CD4-positive, alpha-beta T cell treated with Interleukin-4 for 1 hour (primary cell): Measurements from ENCODE around the gene SCG3.

Experiments
- DNase-seq, 2 donors: peaks; one replicate each; pipeline ENCODE4 v3.0.0-alpha.2; 2020 to 2022

The SCG3 gene

DNA sequence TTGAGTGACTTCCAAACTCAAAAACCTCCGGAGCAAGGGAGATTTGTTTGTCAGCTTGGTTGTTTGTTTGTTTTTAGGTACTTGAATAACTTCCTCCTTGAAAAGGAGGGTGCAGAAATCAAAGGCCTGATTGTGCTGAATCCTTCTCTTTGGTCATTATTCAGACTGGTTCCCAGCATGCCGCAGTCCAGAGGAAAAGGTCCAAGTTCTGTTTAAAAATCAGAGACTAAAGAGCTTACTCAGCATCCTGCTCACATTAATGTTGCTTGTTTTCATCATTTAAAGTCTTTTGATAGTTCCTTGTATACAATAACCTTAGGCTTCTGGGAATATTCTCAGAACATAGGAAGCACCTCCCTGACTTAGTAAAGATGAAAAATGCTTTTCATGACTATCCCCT is 982 bp upstream of the SCG3 start:
- DNase-seq: no peak

DNA sequence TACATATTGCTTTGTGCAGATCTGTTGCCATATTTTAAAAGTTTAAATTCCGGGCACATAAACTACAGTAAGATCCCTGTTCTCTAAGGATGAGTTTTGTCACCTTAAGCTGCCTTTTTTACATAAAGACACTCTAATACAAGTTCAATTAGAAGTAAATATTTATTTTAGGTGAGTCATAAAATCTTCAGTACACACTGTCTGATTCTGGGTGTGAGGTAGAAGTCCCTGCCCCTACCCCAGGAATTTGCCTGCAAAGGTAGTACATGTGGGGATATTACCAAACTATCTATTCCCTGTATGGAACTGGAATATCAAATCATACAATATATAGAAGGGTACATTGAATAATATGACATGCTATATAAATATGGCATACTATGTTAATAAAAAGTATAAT is 6.3 kb downstream of the SCG3 start:
- DNase-seq: no peak

DNA sequence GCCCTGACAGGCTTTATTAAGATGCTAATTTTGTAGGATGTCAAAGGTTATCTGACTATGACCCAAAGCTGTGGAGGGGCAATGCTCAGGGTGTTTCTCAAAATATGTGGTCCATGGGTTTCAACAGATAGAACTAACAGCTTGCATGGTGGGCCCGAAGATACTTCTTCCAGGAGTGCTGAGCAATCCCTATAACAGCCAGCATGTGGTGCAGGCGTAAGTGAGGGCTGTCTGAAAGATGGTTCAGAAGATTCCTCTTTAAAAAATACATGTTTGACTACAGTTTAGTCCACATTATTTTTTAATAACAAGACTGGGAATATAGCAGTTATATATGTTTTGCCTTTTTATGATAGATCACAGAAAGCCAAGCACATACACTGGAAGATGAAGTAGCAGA is 7.6 kb downstream of the SCG3 start:
- DNase-seq: peak in 1 of 2 donors; percentile 4

DNA sequence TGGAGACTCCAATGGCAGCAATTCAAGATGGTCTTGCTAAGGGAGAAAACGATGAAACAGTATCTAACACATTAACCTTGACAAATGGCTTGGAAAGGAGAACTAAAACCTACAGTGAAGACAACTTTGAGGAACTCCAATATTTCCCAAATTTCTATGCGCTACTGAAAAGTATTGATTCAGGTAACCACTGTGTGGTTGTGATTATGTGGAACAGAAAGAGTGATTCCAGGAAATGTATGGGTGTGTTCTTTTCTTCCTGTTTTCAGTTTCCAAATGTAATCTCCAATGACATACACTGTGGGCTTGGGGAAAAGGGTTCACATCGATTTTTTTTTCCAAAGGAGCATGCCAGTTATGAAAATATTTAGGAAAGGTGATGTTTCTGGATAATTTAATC is 10.9 kb downstream of the SCG3 start:
- peak in 1 of 2 donors; percentile 7 for DNase-seq

DNA sequence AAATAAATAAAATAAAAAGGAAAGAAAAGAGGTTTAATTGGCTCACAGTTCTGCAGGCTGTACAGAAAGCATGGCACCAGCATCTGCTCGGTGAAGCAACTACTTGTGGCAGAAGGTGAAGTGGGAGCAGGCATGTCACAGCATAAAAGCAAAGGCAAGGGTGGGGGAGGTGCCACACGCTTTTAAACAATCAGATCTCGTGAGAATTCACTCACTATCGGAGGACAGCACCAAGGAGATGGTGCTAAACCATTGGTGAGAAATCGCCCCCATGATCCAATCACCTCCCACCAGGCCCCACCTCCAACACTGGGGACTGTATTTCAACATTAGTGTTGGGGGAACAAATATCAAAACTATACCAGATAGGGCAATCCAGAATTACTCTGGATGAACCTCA is 15.3 kb downstream of the SCG3 start:
- no peak for DNase-seq

DNA sequence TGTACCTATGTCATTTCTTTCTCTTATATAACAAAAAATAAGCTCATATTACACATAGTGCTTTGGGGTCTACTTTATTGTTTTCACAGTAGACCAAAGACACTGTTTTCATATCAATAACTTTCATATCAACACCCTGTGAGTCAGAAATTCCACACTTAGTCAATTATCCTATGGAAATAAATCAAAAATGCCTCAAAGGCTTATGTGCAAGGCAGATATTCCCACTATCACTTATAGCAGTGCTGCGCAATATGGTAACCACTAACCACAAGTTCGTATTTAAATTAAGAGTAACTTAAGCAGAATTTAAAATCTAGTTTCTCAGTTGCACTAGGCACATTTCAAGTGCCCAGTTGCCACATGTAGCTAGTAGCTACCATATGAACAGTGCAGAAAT is 15.9 kb downstream of the SCG3 start:
- no peak for DNase-seq

DNA sequence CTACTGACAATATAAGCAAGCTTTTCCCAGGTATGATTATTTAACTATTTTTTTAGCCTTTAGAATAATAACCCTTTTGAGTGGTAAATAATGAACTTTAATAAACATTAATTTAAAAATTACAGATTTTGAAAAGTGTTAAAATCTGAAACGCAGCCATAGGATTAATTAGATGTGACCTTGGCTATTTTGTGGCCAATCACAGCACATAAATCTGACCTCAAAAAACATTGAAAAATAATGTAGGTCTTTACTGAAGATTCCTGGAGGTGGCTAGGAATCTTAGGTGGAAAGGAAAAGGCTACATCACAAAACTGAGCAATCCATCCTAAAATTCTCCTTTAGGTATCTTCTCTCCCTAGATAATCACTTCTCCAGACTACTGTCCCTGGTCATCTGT is 18.1 kb downstream of the SCG3 start:
- no peak for DNase-seq

DNA sequence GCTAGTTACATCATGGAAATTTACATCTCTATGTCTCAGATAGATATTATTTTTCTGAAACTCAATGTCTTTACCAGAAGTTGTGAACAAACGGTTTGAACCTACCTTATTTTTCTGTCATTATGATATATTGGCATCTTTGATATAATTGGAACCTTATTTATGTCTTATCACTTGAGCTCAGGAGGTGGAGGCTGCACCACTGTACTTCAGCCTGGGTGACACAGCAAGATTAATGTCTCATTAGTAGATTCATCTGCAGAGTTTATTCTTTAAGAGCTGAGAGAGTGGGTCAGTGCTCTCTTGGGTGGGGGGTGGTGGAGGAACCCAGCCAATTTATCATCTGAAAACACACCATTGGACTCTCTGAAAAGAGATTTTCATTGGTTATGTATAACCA is 21.4 kb downstream of the SCG3 start:
- no peak for DNase-seq

DNA sequence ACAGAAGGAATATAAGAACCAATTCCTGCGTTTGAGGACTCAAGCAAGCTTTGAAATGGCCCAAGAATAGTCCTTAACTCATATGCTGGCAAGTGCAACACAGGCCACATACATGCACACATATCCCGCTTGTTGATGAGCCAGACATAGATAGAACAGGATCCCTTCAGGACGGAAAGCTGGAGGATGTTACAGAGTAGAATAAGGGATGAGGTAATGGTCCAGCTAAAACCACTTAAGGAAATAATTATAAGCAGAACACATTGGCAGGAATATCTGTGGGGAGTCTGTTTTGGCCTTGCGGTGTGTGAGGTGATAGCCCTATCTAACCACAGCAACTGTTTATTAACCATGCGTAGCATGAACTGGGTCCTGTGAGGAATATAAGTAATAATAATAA is 25.0 kb downstream of the SCG3 start:
- no peak for DNase-seq

DNA sequence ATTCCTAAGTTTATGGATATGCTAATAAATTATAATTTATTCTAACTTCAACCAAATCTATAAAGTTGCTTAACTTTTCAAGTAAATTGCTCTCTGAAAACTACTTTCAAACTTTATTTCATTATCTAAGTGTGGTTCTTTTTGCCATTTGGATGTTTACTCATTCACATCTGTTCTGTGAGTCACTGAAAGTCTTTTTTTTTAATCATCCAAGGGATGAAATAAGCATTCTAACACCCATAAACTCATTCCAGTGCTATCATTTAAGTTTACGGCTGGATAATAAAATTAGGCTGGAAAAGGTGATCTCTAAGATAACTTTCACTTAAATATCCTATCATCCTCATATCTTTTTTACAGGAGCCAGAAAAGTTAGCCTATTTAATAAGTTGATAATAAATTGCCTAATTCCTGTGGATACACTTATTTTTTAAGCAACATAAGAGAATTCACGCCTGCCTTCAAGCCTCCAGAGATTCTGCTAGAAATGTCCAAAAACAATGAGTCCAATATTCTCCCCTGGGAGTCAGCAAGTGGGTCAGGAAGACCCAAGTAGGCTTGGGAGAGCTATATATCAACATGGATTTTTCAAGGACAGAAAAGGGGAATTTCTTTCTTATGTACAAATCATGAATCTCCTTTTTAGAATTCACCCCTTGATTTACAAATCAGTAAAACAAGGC is 25.8 kb downstream of the SCG3 start:
- no peak for DNase-seq

DNA sequence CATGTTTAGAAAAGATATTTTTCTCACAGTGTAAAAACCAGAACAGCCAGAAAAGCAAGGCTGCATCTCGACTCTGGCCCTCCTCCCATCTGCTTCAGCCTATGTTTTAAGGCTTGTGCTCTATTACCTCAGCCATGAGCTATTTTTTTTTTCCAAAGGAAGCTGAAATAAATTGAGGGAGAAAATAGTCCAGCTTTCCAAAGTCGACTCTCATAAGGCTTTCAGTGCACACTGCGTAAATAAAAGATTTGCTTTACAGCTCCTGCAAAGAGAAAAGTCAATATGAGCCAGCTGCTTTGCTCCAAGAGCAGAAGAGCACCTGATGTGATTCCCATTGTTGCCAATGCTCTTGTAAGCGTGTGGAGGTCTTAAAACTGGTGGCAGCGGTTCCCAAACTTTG is 26.7 kb downstream of the SCG3 start:
- DNase-seq: no peak

DNA sequence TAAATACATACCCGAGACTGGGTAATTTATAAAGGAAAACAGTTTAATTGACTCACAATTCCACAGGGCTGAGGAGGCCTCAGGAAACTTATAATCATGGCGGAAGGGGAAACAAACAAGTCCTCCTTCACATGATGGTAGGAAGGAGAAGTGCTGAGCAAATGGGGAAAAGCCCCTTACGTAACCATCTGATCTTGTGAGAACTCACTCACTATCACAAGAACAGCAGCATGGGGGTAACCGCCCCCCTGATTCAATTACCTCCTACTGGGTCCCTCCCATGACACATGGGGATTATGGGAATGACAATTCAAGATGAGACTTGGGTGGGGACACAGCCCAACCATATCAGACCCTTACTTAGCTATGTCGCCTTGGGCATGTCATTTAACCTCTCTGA is 27.7 kb downstream of the SCG3 start:
- no peak for DNase-seq

DNA sequence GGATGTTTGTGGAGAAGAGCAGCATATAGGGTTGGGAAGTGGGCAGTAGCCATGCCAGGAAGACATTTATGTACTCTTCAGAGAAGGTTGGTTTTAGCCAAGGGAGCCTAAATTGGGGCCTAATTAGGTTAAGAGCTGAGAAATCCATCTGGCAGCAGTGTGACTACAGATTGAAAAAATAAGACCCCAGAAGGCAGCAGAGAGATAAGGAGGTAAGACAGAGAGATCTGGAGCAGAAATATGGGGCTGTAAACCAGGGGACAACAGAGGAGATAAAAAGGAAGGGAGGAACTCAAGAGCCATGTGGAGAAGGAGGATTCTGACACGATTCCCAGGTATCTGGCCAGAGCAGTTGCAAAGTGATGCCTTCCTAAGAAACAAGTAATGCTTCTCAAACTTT is 32.9 kb downstream of the SCG3 start:
- DNase-seq: no peak

DNA sequence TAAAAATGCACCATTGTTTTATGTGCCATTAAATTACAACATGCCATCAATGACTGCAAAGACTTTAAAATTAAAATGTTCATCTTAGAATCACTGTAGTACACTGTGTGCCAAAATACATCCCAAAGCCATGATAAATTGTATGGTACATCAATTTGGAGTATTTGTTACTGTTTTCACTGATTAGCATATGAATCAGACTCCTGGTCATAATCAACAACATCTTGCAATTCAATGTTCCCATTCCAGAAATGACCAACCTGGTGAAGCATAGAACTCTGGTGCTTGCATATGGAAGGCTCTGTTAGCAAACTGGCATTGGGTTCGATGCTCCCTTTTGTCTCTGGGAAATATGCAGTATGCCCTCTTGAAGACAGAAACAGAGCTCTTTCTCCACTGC is 33.6 kb downstream of the SCG3 start:
- DNase-seq: no peak

DNA sequence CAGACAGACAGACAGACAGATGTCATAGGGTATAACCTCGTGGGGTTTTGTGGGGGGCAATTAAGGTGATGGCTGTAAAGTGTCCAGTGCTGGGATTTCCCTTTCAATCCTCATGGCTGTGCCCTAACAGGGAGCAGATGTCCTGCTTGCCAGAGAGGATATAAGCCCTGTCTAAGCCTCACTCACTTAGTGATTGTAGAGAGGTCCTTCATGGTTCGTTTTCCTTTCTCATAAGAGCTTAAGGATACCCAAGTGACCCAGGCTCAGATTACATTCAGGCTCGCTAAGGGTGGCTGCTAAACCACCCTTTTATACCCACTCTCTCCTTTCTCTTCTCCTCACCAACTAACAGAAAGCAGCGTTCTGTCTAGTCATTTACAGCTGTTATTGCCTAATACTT is 36.9 kb downstream of the SCG3 start:
- no peak for DNase-seq

DNA sequence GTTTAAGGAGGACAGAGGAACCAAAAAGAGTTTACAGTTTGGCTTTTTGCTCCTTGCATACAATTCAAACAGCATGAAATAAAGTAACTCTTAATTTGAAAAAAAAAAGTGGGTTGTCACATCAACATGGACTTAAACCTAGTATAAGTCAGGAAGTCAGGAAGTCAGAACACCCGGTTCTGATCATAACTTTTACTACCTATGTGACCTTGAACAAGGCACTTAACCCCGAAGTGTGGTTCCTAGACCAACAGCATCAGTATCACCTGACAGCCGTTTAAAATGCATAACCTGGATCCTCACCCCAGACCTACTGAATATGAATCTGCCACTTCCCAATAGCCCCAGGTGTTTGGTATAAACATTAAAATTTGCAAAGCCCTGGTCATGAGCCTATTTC is 37.4 kb downstream of the SCG3 start:
- DNase-seq: no peak

DNA sequence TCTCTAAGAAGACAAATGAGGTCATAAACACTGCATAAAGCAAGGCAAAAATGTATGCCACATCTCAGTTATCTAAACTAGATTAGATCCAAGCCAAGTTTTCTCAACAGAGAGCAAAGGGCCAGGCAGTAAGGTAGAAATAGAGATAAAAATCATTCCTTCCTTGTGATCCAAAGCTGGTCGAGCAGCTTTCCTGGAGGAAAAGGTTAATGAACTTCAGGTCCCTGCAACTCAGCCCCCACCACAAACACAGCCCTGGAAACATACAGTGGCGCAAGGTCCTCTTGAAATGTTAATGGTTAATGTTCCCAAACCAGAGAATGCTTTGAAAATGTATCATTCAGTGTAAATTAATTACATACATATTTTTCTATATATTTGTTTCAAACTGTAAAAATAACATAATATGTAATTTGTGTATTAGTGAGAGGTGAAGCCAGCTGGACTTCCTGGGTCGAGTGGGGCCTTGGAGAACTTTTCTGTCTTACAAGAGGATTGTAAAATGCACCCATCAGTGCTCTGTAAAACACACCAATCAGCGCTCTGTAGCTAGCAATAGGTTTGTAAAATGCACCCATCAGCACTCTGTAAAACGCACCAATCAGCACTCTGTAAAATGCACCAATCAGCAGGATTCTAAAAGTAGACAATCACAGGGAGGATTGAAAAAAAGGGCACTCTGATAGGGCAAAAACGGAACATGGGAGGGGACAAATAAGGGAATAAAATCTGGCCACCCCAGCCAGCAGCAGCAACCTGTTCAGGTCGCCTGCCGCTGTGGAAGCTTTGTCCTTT is 39.1 kb downstream of the SCG3 start:
- no peak for DNase-seq

DNA sequence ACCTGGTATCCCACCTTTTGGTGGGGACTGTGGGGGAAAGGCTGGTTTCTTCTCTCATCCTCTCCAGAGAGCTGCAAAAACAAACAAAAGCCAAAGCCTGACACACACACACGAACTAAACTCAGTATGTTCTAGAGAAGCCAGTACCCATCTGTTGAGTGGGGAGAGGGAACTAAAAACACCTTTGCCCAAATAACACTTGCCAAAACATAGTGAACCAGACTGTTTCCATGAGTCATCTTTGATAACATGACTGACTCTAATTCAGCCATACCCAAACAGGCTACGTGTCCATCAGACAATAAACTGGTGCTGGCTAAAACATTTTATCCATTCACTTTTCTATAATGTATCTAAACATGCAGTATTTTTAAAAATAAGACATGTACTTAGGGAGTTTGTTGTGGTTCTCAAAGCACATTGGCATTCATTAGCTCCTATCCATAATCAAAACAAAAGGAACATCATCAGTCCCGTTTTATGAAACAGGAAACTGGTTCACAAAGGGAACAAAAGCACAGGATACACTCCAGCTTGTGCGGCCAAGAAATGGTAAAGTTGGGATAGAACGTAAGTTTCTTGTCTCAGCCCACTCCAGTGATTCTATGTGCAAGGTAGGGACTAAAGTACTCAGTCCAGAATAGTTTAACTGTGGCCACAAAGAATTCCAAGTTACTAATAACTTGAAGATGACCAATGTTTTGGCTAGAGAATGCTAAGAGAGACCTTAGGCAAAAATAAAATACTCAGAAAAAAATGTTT is 40.1 kb downstream of the SCG3 start:
- no peak for DNase-seq

DNA sequence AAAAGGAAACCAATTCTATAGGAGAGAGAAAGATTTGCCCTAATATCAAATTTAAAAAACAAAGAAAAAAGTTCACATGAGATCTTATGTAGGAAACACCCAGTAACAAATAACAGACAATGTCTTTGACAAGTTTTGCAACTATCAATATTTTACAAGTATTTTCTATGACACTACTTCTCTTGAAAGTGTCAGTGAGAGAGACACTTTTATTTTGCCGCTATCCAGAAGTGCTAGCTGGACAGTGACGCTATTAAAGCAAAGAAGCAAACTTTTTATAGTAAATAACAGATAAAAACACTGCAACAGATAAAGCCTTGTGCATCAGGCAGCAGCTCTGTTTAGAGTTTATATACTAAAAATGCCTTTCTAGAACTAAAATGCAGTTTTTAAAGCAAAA is 42.9 kb downstream of the SCG3 start:
- DNase-seq: no peak

DNA sequence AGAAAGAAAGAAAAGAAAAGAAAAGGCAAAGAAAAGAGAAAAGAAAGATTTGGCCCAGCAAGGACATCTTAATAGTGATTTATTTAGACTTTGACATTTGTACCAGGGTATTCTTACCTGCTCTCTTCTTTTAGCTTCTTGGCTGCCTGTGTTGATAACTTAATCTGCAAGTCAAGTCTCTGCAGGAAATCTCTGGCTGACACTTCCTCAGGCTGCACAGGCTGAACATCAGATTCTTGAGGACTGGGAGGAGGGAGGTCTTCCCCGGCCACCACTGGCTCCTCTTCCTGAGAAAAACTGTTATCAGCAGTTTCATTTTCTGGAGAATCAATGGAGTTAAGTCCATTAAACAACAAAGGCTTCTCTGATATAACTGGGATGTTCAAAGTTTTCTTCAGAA is 43.4 kb downstream of the SCG3 start:
- DNase-seq: peak in 1 of 2 donors; percentile 23

DNA sequence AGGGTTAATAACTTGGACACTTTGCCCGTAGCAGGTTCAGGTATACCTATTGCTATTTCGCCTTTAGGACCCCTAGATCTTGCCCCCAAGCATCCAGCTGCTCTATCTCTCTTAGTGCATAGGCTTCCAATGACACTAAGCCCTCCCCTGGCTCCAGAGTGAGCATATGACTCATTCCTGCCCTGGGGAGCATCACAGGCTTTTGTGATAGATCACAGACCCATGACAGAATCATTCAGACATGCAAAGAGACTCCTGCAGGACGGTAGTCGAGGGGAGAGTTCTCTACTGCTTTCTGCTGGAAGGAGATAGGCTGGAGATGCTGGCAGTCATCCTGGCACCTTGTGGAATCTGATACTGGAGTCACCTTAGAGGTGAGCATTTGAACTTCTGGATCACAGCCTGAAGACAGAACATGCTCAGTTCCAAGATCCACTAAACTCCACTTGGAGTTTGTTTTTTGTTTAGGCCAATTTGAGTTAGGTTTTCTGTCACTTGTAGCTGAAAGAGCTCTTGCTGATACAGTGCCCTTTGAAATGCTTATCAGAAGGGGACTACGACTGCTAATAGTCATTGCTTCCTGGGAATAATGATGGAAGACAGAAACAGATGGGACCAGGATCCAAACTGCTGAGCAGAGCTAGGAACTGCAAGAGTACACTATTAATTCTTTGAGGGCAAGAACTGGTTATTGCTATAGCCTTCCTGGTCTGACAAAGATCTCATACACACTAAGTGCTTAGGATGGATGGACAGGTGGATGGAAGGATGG is 45.2 kb downstream of the SCG3 start:
- no peak for DNase-seq

DNA sequence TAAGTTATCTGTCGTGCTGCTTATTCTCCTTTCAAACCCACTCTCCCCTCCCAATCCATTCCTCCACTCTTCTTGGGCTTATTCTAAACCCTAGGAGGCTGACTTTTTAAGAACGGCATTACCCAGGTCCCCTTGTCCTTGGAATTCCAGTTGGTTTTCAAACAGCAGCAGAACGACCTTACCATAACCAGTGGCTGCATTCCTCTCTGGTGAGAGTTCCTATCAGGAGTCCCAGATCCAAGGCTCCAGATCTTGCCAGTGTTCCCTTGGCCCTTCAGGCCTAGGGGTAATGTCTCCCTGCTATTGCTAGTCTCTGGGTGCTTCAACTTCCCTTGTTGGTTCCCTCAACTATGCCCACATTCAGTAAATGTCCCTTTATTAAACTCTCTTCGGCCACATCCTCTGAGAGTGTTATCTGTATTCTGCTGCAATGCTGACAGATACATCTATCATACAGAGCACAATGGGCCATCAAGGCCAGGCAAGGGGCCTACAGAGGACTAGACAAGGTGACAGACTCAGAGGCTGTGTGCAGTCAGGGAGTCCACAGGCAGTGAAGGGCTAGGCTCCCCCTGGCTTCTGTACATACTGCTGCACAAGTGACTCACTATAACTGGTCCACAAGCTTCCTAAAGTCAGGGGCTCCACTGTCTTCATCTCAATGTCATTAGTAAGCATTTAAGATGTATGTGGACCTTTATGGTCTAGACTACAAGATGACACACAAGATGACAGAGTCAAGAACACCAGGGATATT is 46.0 kb downstream of the SCG3 start:
- DNase-seq: no peak
